DMS79 (cell line): ENCODE measurements around the gene CD63.
A peak's percentile ranks its signal among the peaks of the same experiment; 100 is the strongest.

Experiments
- DNase-seq: peaks from one replicate; lab custom pipeline; 2025; lab: John Stamatoyannopoulos, UW

Gene CD63

GRCh38 chr12:55720894-55721444, 7.8 kb downstream of the CD63 start:
- no peak for DNase-seq

- no peak for DNase-seq
Observed at GRCh38 chr12:55720071-55720564, 8.7 kb downstream of the CD63 start, which contains the start of gene RDH5. Gene RDH5, plus strand, starts transcription at chr12:55720393. Its CDS starts 792 bp downstream, at chr12:55721185.

GRCh38 chr12:55719371-55719770, 9.4 kb downstream of the CD63 start:
- no peak for DNase-seq

- no peak for DNase-seq
Observed at GRCh38 chr12:55718624-55719275, 10.1 kb downstream of the CD63 start.

GRCh38 chr12:55718015-55718414, 10.8 kb downstream of the CD63 start:
- DNase-seq: no peak

GRCh38 chr12:55717011-55718007, 11.5 kb downstream of the CD63 start:
- no peak for DNase-seq

GRCh38 chr12:55716582-55716957, 12.2 kb downstream of the CD63 start:
- no peak for DNase-seq

- peak; percentile 57 for DNase-seq
Observed at GRCh38 chr12:55715833-55716581, 12.8 kb downstream of the CD63 start, which contains the start of gene BLOC1S1. Gene BLOC1S1, plus strand, starts transcription at chr12:55716046. Its CDS starts 6 bp downstream, at chr12:55716052.

GRCh38 chr12:55715169-55715764, 13.5 kb downstream of the CD63 start:
- DNase-seq: no peak

- DNase-seq: no peak
Observed at GRCh38 chr12:55713721-55714120, 15.1 kb downstream of the CD63 start.

GRCh38 chr12:55712700-55713415, 16.0 kb downstream of the CD63 start:
- DNase-seq: no peak

- DNase-seq: no peak
Observed at GRCh38 chr12:55711786-55712553, 16.8 kb downstream of the CD63 start.

GRCh38 chr12:55708695-55709233, 20.0 kb downstream of the CD63 start:
- no peak for DNase-seq

GRCh38 chr12:55707841-55708694, 20.7 kb downstream of the CD63 start, which contains the start of gene ITGA7:
Gene ITGA7, minus strand, starts transcription at chr12:55707904. Its CDS starts 222 bp downstream, at chr12:55707682.
- DNase-seq: no peak

- no peak for DNase-seq
Observed at GRCh38 chr12:55707219-55707671, 21.6 kb downstream of the CD63 start.

- DNase-seq: no peak
Observed at GRCh38 chr12:55706568-55707218, 22.1 kb downstream of the CD63 start.

GRCh38 chr12:55705782-55706402, 22.9 kb downstream of the CD63 start:
- no peak for DNase-seq
